ENCODE results near the gene RPLP1.

RPLP1 gene

GRCh38 chr15:69452692-69453521 lies at the start of gene RPLP1:
RPLP1 (plus strand) TSS chr15:69452818; CDS start chr15:69452949, 131 bp downstream.
- DNase-seq (ENCODE audit: low read depth in 2 of 2), result peak; percentile 92 to 96

GRCh38 chr15:69403594-69403993 lies 49.0 kb upstream of the RPLP1 start:
- DNase-seq (ENCODE audit: low read depth in 2 of 2), result no peak

GRCh38 chr15:69405110-69405509 lies 47.5 kb upstream of the RPLP1 start:
- DNase-seq (ENCODE audit: low read depth in 2 of 2), result no peak

GRCh38 chr15:69407719-69408400 lies 44.8 kb upstream of the RPLP1 start:
- DNase-seq (ENCODE audit: low read depth in 2 of 2), result no peak

GRCh38 chr15:69408841-69409240 lies 43.8 kb upstream of the RPLP1 start:
- no peak for DNase-seq (ENCODE audit: low read depth in 2 of 2)

- DNase-seq (ENCODE audit: low read depth in 2 of 2), result no peak
Measured at GRCh38 chr15:69410248-69410874, 42.3 kb upstream of the RPLP1 start.

GRCh38 chr15:69412274-69412673 lies 40.3 kb upstream of the RPLP1 start:
- DNase-seq (ENCODE audit: low read depth in 2 of 2), result no peak

GRCh38 chr15:69412701-69413100 lies 39.9 kb upstream of the RPLP1 start:
- no peak for DNase-seq (ENCODE audit: low read depth in 2 of 2)

- peak; percentile 86 to 89 for DNase-seq (ENCODE audit: low read depth in 2 of 2)
Measured at GRCh38 chr15:69413822-69414700, 38.6 kb upstream of the RPLP1 start, which contains the start of gene KIF23. KIF23 (plus strand) TSS chr15:69414349; CDS start chr15:69414466, 117 bp downstream.

- DNase-seq (ENCODE audit: low read depth in 2 of 2), result no peak
Measured at GRCh38 chr15:69414701-69415167, 37.9 kb upstream of the RPLP1 start.

GRCh38 chr15:69415381-69415780 lies 37.2 kb upstream of the RPLP1 start:
- DNase-seq (ENCODE audit: low read depth in 2 of 2), result no peak

GRCh38 chr15:69417581-69417980 lies 35.0 kb upstream of the RPLP1 start:
- no peak for DNase-seq (ENCODE audit: low read depth in 2 of 2)

- DNase-seq (ENCODE audit: low read depth in 2 of 2), result no peak
Measured at GRCh38 chr15:69421498-69421897, 31.1 kb upstream of the RPLP1 start.

GRCh38 chr15:69422336-69422895 lies 30.2 kb upstream of the RPLP1 start:
- DNase-seq (ENCODE audit: low read depth in 2 of 2), result no peak

- no peak for DNase-seq (ENCODE audit: low read depth in 2 of 2)
Measured at GRCh38 chr15:69424001-69424400, 28.6 kb upstream of the RPLP1 start.

- no peak for DNase-seq (ENCODE audit: low read depth in 2 of 2)
Measured at GRCh38 chr15:69424748-69425413, 27.7 kb upstream of the RPLP1 start.

- no peak for DNase-seq (ENCODE audit: low read depth in 2 of 2)
Measured at GRCh38 chr15:69433831-69434230, 18.8 kb upstream of the RPLP1 start.

GRCh38 chr15:69434238-69434637 lies 18.4 kb upstream of the RPLP1 start:
- DNase-seq (ENCODE audit: low read depth in 2 of 2), result no peak

GRCh38 chr15:69434679-69435078 lies 17.9 kb upstream of the RPLP1 start:
- DNase-seq (ENCODE audit: low read depth in 2 of 2), result no peak

GRCh38 chr15:69435985-69436384 lies 16.6 kb upstream of the RPLP1 start:
- no peak for DNase-seq (ENCODE audit: low read depth in 2 of 2)

GRCh38 chr15:69436951-69437350 lies 15.7 kb upstream of the RPLP1 start:
- DNase-seq (ENCODE audit: low read depth in 2 of 2), result no peak

All from stimulated activated CD4-positive, alpha-beta T cell treated with anti-CD3 and anti-CD28 coated beads, Interleukin-1b, Interleukin-23, amount 100 ng/mL, for 4 hours (primary cell).